H1 (cell line): ENCODE data around the gene TEX10. TPM values are rescaled to one million over a fixed set of nuclear protein-coding genes. Genes with fewer than 3 reads are reported as not detected.

Source experiments
- CTCF ChIA-PET: fragments of 300-600 bp; sonication (Branson Sonifier 250); formaldehyde crosslinking; loops from one replicate; lab custom pipeline; 2021; ENCODE audit not compliant: partially characterized antibody; lab: Charles Lee
- POLR2A ChIA-PET: fragments of 300-600 bp; sonication (Branson Sonifier 250); formaldehyde crosslinking; loops from one replicate; lab custom pipeline; 2021; ENCODE audit warnings: inconsistent platforms; ENCODE audit not compliant: partially characterized antibody; lab: Charles Lee
- DNase-seq, 2 experiments: peaks; one replicate each; pipeline versions ENCODE4 v3.0.0 to v3.0.0-alpha.2; 2010 to 2022; ENCODE audit warnings: low spot score in 2 of 2, low read depth in 1 of 2, mixed read lengths in 1 of 2
- FAIRE-seq: peaks from 2 replicates; lab custom pipeline; 2011; peaks lifted over from hg19 to GRCh38; lab: Jason Lieb, UNC
- H2AFZ ChIP-seq: 2 replicates; pipeline ENCODE4 v1.8.1; 2012; ENCODE audit warnings: low read length, inconsistent platforms
- H2AK5ac ChIP-seq: 2 replicates; pipeline ENCODE4 v1.6.1; 2013; ENCODE audit warnings: low read depth, low read length
- H2BK120ac ChIP-seq: replicated peaks from 2 replicates; pipeline ENCODE3; 2013; ENCODE audit warnings: low read depth, low read length, inconsistent platforms
- H2BK12ac ChIP-seq: 2 replicates; pipeline ENCODE4 v1.6.1; 2013; ENCODE audit warnings: low read depth, low read length
- H2BK15ac ChIP-seq: 2 replicates; pipeline ENCODE4 v1.6.1; 2013; ENCODE audit warnings: low read length
- H2BK20ac ChIP-seq: 2 replicates; pipeline ENCODE4 v1.6.1; 2013; ENCODE audit warnings: low read length
- H2BK5ac ChIP-seq: 2 replicates; pipeline ENCODE4 v1.6.1; 2013; ENCODE audit warnings: low read depth, low read length
- H3K14ac ChIP-seq: 2 replicates; pipeline ENCODE4 v1.6.1; 2013; ENCODE audit warnings: inconsistent platforms; ENCODE audit not compliant: insufficient read length
- H3K18ac ChIP-seq: 2 replicates; pipeline ENCODE4 v1.6.1; 2013; ENCODE audit warnings: low read length; ENCODE audit errors: extremely low read depth
- H3K23ac ChIP-seq: 2 replicates; pipeline ENCODE4 v1.6.1; 2013; ENCODE audit warnings: inconsistent platforms; ENCODE audit not compliant: insufficient read length
- H3K23me2 ChIP-seq: 2 replicates; pipeline ENCODE4 v1.6.1; 2013; ENCODE audit warnings: low read depth, low read length
- H3K27ac ChIP-seq: 2 replicates; pipeline ENCODE4 v1.6.1; 2011; ENCODE audit warnings: low read depth, low read length, inconsistent platforms
- H3K27me3 ChIP-seq, 4 experiments: replicated peaks in 1 of 4; 1 replicate in 1 of 4; 2 replicates in 3 of 4; pipeline versions ENCODE4 v1.6.1 to v1.8.1; 2011 to 2013; ENCODE audit warnings: low read length in 3 of 4, mild to moderate bottlenecking in 3 of 4, inconsistent platforms in 2 of 4, mixed read lengths in 2 of 4, moderate library complexity in 1 of 4; ENCODE audit not compliant: control insufficient read depth in 3 of 4, insufficient read depth in 3 of 4; ENCODE audit errors: extremely low read depth in 1 of 4
- H3K36me3 ChIP-seq, 4 experiments: 2 replicates each; pipeline versions ENCODE4 v1.6.1 to v1.8.1; 2011 to 2013; ENCODE audit warnings: mild to moderate bottlenecking in 4 of 4, low read length in 3 of 4, moderate library complexity in 2 of 4, control low read depth in 1 of 4, inconsistent platforms in 1 of 4; ENCODE audit not compliant: insufficient read depth in 4 of 4, control insufficient read depth in 2 of 4
- H3K4ac ChIP-seq: replicated peaks from 2 replicates; pipeline ENCODE3; 2013; ENCODE audit warnings: low read length, low read depth, mixed read lengths, inconsistent platforms; ENCODE audit not compliant: insufficient read length
- H3K4me1 ChIP-seq, 4 experiments: replicated peaks in 1 of 4; 1 replicate in 1 of 4; 2 replicates in 3 of 4; pipeline versions ENCODE4 v1.6.1 to v1.8.1; 2011 to 2013; ENCODE audit warnings: low read length in 3 of 4, inconsistent platforms in 2 of 4, mixed read lengths in 1 of 4; ENCODE audit not compliant: insufficient read depth in 4 of 4, control insufficient read depth in 3 of 4
- H3K4me2 ChIP-seq, 2 experiments: 2 replicates each; pipeline versions ENCODE4 v1.6.1 to v1.8.1; 2011 to 2013; ENCODE audit warnings: low read depth in 2 of 2, low read length in 2 of 2, control low read depth in 1 of 2, inconsistent platforms in 1 of 2, mild to moderate bottlenecking in 1 of 2; ENCODE audit not compliant: insufficient read depth in 1 of 2
- H3K4me3 ChIP-seq, 4 experiments: fragments of 200-600, 300-600 bp in 1 of 4; sonication (generic), shearing (Covaris generic), sonication (Bioruptor Twin) in 1 of 4; 2 replicates each; pipeline versions ENCODE4 v1.5.1 to v1.8.1; 2011 to 2016; ENCODE audit warnings: low read length in 4 of 4, low read depth in 3 of 4, control low read depth in 2 of 4, inconsistent platforms in 2 of 4, mild to moderate bottlenecking in 2 of 4, mixed read lengths in 1 of 4, moderate library complexity in 1 of 4; ENCODE audit not compliant: insufficient read depth in 2 of 4; ENCODE audit errors: extremely low read depth in 1 of 4
- H3K56ac ChIP-seq: replicated peaks from 2 replicates; pipeline ENCODE3; 2013; ENCODE audit warnings: low read depth, mild to moderate bottlenecking, mixed read lengths, low read length, inconsistent platforms; ENCODE audit not compliant: insufficient read length
- H3K79me1 ChIP-seq: 2 replicates; pipeline ENCODE4 v1.6.1; 2013; ENCODE audit warnings: low read depth, low read length, control low read depth
- H3K79me2 ChIP-seq, 2 experiments: 2 replicates each; pipeline versions ENCODE4 v1.6.1 to v1.8.1; 2012 to 2013; ENCODE audit warnings: low read length in 2 of 2, mild to moderate bottlenecking in 2 of 2, inconsistent platforms in 1 of 2; ENCODE audit not compliant: insufficient read depth in 2 of 2, control insufficient read depth in 1 of 2
- H3K9ac ChIP-seq, 4 experiments: replicated peaks in 1 of 4; 1 replicate in 1 of 4; 2 replicates in 3 of 4; pipeline versions ENCODE4 v1.6.1 to v1.8.1; 2011 to 2013; ENCODE audit warnings: low read depth in 3 of 4, low read length in 3 of 4, control low read depth in 2 of 4, mild to moderate bottlenecking in 2 of 4, moderate library complexity in 2 of 4, inconsistent platforms in 1 of 4; ENCODE audit errors: extremely low read depth in 1 of 4
- H3K9me3 ChIP-seq, 2 experiments: 2 replicates each; pipeline versions ENCODE4 v1.6.1 to v1.8.1; 2012 to 2013; ENCODE audit warnings: mild to moderate bottlenecking in 2 of 2, moderate library complexity in 2 of 2, control low read depth in 1 of 2, inconsistent platforms in 1 of 2, low read depth in 1 of 2, low read length in 1 of 2, mixed read lengths in 1 of 2; ENCODE audit not compliant: insufficient read depth in 2 of 2
- H4K20me1 ChIP-seq, 2 experiments: replicated peaks in 1 of 2; 2 replicates each; pipeline versions ENCODE3 to v1.8.1; 2011 to 2013; ENCODE audit warnings: inconsistent platforms in 2 of 2, low read length in 2 of 2, mild to moderate bottlenecking in 1 of 2; ENCODE audit not compliant: insufficient read depth in 2 of 2, control insufficient read depth in 1 of 2
- H4K5ac ChIP-seq: 2 replicates; pipeline ENCODE4 v1.6.1; 2013; ENCODE audit warnings: low read length, low read depth, mixed read lengths, inconsistent platforms; ENCODE audit not compliant: insufficient read length
- H4K8ac ChIP-seq: 2 replicates; pipeline ENCODE4 v1.8.0; 2013; ENCODE audit warnings: mild to moderate bottlenecking, moderate library complexity, low read length, inconsistent platforms; ENCODE audit not compliant: insufficient read depth; ENCODE audit errors: extremely low read depth
- H4K91ac ChIP-seq: replicated peaks from 2 replicates; pipeline ENCODE3; 2013; ENCODE audit warnings: low read length, mixed read lengths, inconsistent platforms; ENCODE audit not compliant: insufficient read length
- CBX5 ChIP-seq: fragments of 300-800, 300-1000 bp; sonication (generic); IDR thresholded peaks from 2 replicates; pipeline ENCODE4 v1.7.1; 2016; ENCODE audit warnings: antibody characterized with exemption, low read length, low read depth
- EGR1 ChIP-seq: IDR thresholded peaks from 2 replicates; pipeline ENCODE4 v1.6.1; 2011; ENCODE audit warnings: low read depth, low read length, borderline replicate concordance
- EP300 ChIP-seq, 2 experiments: IDR thresholded peaks; 1 replicate in 1 of 2; 2 replicates in 1 of 2; pipeline ENCODE4 v1.6.1; 2011 to 2012; ENCODE audit warnings: low read depth in 2 of 2, low read length in 2 of 2, mild to moderate bottlenecking in 2 of 2, borderline replicate concordance in 1 of 2, inconsistent platforms in 1 of 2, moderate library complexity in 1 of 2
- FOSL1 ChIP-seq: IDR thresholded peaks from 2 replicates; pipeline ENCODE4 v1.6.1; 2011; ENCODE audit warnings: mild to moderate bottlenecking, low read depth, low read length, moderate library complexity; ENCODE audit not compliant: insufficient read depth
- GTF2F1 ChIP-seq: IDR thresholded peaks from 2 replicates; pipeline ENCODE4 v1.6.1; 2012; ENCODE audit warnings: low read depth, low read length, improper control_type of control experiment, borderline replicate concordance
- HDAC2 ChIP-seq, 2 experiments: fragments of 300-600 bp in 1 of 2; sonication (generic) in 1 of 2; IDR thresholded peaks; 2 replicates each; pipeline ENCODE4 v1.6.1; 2011 to 2012; ENCODE audit warnings: low read depth in 2 of 2, low read length in 2 of 2, mild to moderate bottlenecking in 2 of 2, moderate library complexity in 2 of 2, borderline replicate concordance in 1 of 2, inconsistent platforms in 1 of 2
- HDAC6 ChIP-seq: IDR thresholded peaks from one replicate; pipeline ENCODE4 v1.7.1; 2012; ENCODE audit warnings: low read depth, mild to moderate bottlenecking, inconsistent platforms, low read length, moderate library complexity
- KDM1A ChIP-seq: fragments of 200-600, 300-600 bp; sonication (generic); IDR thresholded peaks from 2 replicates; pipeline ENCODE4 v1.7.1; 2016; ENCODE audit warnings: mild to moderate bottlenecking, low read length, borderline replicate concordance
- RXRA ChIP-seq: IDR thresholded peaks from 2 replicates; pipeline ENCODE4 v1.6.1; 2011; ENCODE audit warnings: low read depth, mild to moderate bottlenecking, low read length, moderate library complexity; ENCODE audit not compliant: insufficient read depth
- SP1 ChIP-seq: IDR thresholded peaks from 2 replicates; pipeline ENCODE4 v1.6.1; 2011; ENCODE audit warnings: low read depth, low read length
- SP2 ChIP-seq: IDR thresholded peaks from 2 replicates; pipeline ENCODE4 v1.6.1; 2012; ENCODE audit warnings: mild to moderate bottlenecking, low read length, inconsistent platforms
- SRF ChIP-seq: IDR thresholded peaks from 2 replicates; pipeline ENCODE4 v1.6.1; 2011; ENCODE audit warnings: mild to moderate bottlenecking, low read depth, low read length, moderate library complexity
- WGBS, 2 experiments: shearing (Covaris generic) in 1 of 2; methylation state at CpG; one replicate each; pipeline versions ENCODE4 v1.1.6 to v1.1.7; 2013 to 2015; ENCODE audit warnings: low lambda C conversion rate in 2 of 2, mixed read lengths in 2 of 2, inconsistent platforms in 1 of 2, low coverage in 1 of 2, missing lambda C conversion rate in 1 of 2; ENCODE audit not compliant: insufficient replicate concordance in 2 of 2, insufficient coverage in 1 of 2, insufficient read length in 1 of 2; ENCODE audit errors: extremely low coverage in 1 of 2, missing lambda C conversion rate in 1 of 2; 5-methylcytosine and 5-hydroxymethylcytosine counted together
- polyA plus RNA-seq, 7 experiments: library from polyadenylated mRNA; depleted of rRNA in 3 of 7; stranded (reverse) in 5 of 7; unstranded in 2 of 7; fragments of >200 nt in 5 of 7; fragments of 200-250 nt in 2 of 7; gene quantifications; 1 replicate in 5 of 7; 2 replicates in 1 of 7; 4 replicates in 1 of 7; pipeline versions ENCODE4 v1.2.1 to v1.2.3, GENCODE V29; 2011 to 2013; ENCODE audit warnings: missing spikeins in 2 of 7, mixed read lengths in 2 of 7
- total RNA-seq: library from RNA; stranded (reverse); fragmentation: NEBNext Ultra II Directional; extraction: Animal tissue kit (Norgen Biotek cat#: 25700); gene quantifications from 2 replicates; pipeline ENCODE4 v1.2.1, GENCODE V29; 2021
- TF ChIP-seq, protein P1 (sequence below): IDR thresholded peaks from 2 replicates; pipeline ENCODE4 v1.6.1; 2011; ENCODE audit warnings: low read depth, mild to moderate bottlenecking, low read length; ENCODE audit not compliant: insufficient read depth

The TEX10 gene
- total and polyA plus RNA-seq, 2 of the 8 experiments (the other 6 are each of a cell fraction or from before 2014, with no cell fraction given), result 46.9 to 81.0 TPM

DNA sequence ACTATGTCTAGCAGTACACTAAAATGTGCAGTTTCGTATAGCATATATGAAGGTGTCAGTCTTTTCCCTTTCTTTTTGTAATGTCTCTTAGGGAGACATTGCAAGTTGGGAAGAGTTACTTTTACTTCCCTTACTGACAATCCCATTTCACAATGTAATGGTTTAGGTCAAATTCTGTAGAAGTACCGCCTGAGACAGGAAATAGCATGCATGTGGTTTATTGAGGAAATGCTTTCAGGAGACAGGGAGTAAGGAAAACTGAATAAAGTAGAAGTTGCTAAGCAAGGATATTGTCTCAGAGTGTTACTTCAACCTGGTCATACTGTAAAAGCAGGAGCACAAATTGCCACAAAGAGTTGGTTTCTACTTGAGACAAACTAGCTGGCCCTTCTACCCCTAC, 42.1 kb upstream of the TEX10 start:
- no peak overlapping the region for H3K18ac ChIP-seq
- no peaks in the 10 kb centered on the region for H3K79me1 ChIP-seq
- DNase-seq, result no peak
- H3K9ac ChIP-seq, result no peak overlapping the region
- H3K9me3 ChIP-seq, result peaks cover 4 to 23% of the 10 kb centered on the region in 2 experiments; a peak in 3 of 4 replicates
- H2AFZ ChIP-seq, result no peak overlapping the region
- no peak overlapping the region for H4K91ac ChIP-seq
- no peak overlapping the region for H3K56ac ChIP-seq
- H3K36me3 ChIP-seq, result peaks cover 0 to 12% (median 0%) of the 10 kb centered on the region in 4 experiments; a peak in 2 of 8 replicates
- H3K79me2 ChIP-seq, result no peaks in the 10 kb centered on the region
- no peak overlapping the region for H3K14ac ChIP-seq
- ChIA-PET CTCF (interaction anchor here (1.3 kb wide), 1 partner anchor 26 kb away, joined by 3 read pairs; no protein-coding TSS in a partner anchor), POLR2A (interaction anchor here (0.9 kb wide), 1 partner anchor 11 kb away, joined by 3 read pairs; no protein-coding TSS in a partner anchor)
- H2BK5ac ChIP-seq, result no peak overlapping the region
- no peaks in the 10 kb centered on the region for H4K20me1 ChIP-seq
- H2BK20ac ChIP-seq, result no peak overlapping the region
- no peak overlapping the region for H2BK15ac ChIP-seq
- H3K27ac ChIP-seq, result no peak overlapping the region
- no peak overlapping the region for H2BK12ac ChIP-seq
- H3K23ac ChIP-seq, result no peak overlapping the region
- H3K4ac ChIP-seq, result no peak overlapping the region
- H3K4me3 ChIP-seq, result no peak overlapping the region
- H3K4me2 ChIP-seq, result no peak overlapping the region
- WGBS, 2 experiments, result 96% methylated on average over 2 of the region's 2 CpGs; no CpG with 5 or more reads in 1 of the 2 experiments
- no peak overlapping the region for H2AK5ac ChIP-seq
- H4K8ac ChIP-seq, result no peak overlapping the region
- no peak for FAIRE-seq
- H3K23me2 ChIP-seq, result no peaks in the 10 kb centered on the region
- H3K4me1 ChIP-seq, result peaks cover 0 to 4% (median under 1%) of the 10 kb centered on the region in 4 experiments; a peak in 2 of 7 replicates
- no peak overlapping the region for H4K5ac ChIP-seq
- H2BK120ac ChIP-seq, result no peak overlapping the region
- H3K27me3 ChIP-seq, result no peaks in the 10 kb centered on the region
- TF ChIP-seq EGR1, result no peak
- TF ChIP-seq SRF, result no peak
- no peak for TF ChIP-seq FOSL1
- no peak for TF ChIP-seq SP1
- TF ChIP-seq HDAC6, result no peak
- no peak for TF ChIP-seq HDAC2 (IDR thresholded peaks at IDR 0.05; ENCODE audit: borderline replicate concordance in 1 of 2, low read depth in 2 of 2, low read length in 2 of 2)
- TF ChIP-seq GTF2F1, result no peak
- TF ChIP-seq CBX5, result no peak
- TF ChIP-seq EP300 (IDR thresholded peaks at IDR 0.05; ENCODE audit: borderline replicate concordance in 1 of 2, low read depth in 2 of 2, low read length in 2 of 2), result no peak
- TF ChIP-seq, protein P1, sequence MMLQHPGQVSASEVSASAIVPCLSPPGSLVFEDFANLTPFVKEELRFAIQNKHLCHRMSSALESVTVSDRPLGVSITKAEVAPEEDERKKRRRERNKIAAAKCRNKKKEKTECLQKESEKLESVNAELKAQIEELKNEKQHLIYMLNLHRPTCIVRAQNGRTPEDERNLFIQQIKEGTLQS, result no peak
- TF ChIP-seq RXRA, result no peak
- no peak for TF ChIP-seq KDM1A
- TF ChIP-seq SP2, result no peak
